Measurements from ENCODE around the gene ZNF69.
"Not testable (repeated sequence)": the region's sequence is repeated elsewhere in the genome, so short reads cannot be mapped to it uniquely, and the experiment has no call there.

ZNF69 gene

DNA sequence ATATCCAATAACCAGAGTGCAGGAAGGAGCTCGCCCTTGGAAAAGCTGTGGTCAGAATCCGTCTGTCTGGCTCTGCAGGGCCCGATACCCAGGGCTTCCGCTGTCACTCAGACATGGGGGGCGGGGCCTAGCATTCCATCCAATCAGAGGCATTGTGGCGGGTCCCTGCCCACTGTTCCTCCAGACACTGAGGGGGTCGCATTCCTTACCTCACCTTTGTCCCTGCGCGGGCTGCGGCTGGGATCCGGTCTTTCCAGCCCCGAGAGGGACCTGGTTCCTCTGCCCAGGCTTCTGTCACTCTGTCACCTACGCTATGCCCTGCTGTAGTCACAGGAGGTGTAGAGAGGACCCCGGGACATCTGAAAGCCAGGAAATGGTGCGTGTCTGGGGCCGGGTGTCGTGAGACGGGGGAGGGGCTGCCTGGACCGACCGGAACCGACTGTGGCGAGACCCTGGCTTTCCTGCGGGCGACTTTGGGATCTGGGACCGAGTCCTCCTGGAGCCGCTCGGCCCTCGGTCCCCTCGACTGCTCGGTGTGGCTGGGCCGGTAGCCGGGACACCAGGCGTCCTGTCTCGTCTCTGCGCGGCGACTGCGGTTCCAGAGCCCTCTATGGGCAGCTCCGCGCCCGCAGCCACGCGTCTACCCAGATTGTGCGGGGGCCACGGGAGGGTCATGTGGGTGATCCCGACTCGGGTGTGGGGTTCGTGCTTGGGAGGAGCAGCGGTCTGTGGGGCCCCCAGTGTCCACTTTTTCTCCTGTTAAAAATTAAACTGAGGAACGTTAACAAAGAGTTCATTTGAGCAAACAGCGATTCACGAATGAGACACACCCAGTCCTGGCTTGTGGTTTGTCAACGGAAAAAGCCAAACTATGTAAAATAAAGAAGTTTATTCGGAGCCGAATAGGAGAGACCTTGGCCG is at the start of gene ZNF69:
TSS of gene ZNF69 (plus strand) at position 172 of the 921 bp plus-strand sequence. CDS start at position 314, 142 bp downstream.
- DNase-seq = peak; percentile 80

DNA sequence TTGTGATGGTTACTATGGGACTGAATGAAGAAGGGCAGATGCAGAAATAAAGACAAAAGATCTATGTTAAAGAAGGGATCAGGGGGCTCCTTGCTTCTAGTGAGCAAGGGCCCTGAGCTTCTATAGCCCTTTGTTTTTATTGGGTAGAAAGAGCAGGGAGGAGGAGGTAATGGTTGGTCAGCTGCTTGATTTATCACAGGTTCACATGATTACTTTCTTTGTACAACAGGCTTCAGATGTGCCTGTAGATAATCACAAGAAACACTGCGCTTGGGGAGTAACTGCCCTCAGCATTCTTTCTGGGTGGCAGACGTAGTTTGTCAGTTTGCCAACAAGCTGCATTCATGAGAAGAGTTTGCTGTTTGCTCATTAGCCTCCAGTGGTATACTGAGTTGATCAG is 43.9 kb upstream of the ZNF69 start:
- no peak for DNase-seq

DNA sequence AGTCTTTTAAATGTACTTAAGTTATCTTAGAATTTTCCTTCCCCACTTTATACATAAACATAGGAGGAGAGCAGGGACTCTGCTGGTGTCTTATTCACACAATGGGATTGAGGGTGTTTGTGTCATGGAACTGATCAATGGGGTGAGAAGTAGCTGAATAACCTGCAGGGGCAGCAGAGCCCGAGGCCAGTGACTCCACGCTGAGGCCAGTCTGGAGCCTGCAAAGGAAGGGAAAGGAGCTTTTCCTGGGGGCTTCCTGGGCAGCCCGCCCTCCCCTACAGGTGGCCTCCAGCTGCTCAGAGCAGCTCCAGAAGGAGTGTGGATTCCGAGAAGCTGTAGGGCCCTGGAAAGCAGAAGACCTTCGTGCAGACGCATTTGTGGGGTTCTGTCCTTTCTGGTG is 40.0 kb upstream of the ZNF69 start:
- DNase-seq = not testable (repeated sequence)

DNA sequence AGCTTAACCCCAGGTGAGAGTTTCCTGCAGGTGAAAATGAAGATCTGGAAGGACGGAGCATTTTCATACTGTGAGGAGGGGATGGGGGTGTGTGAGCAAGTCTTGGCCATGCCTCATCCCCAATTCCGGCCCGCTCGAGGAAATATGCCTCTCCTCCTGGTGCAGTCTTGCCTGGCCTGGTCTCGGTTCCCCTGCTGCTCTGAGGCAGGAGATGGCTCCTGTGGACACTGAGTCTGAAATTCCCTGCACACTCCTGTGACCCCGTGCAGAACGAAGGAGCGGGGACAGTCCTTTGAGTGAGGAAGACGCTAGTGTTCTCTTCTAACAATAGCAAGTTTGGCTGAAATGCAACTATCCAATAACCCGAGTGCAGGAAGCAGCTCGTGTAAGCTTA is 39.4 kb upstream of the ZNF69 start:
- no peak for DNase-seq

DNA sequence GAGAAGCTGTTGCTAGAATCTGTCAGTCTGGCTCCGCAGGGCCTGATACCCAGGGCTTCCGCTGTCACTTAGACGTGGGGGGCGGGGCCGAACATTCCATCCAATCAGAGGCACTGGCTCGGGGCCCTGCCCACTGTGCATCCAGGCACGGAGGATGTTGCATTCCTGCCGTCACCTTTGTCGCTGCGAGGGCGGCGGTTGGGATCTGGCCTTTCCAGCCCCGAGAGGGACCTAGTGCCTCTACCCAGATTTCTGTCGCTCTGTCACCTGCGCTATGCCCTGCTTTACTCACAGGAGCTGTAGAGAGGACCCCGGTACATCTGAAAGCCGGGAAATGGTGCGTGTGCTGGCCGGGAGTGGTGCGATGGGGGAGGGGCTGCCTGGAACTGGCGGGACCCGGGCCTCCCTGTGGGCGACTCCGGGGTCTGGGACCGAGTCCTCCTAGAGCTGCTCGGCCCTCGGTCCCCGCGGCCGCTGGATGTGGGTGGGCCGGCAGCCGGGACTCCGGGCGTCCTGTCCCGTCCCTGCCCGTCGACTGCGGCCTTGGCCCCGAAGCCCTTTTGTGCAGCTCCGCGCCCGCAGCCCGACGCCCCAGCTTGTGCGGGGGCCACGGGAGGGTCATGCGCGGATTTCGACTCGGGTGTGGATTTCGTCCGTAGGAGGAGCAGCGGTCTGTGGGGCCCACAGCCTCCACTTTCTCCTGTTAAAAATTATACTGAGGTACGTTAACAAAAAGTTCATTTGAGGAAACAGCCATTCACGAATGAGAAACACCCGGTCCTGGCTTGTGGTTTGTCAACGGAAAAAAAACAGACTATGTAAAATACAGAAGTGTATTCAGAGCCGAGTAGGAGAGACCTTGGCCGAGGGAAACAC is 38.8 kb upstream of the ZNF69 start, which contains the start of gene ZNF439:
TSS of gene ZNF439 (plus strand) at position 133 of the 876 bp plus-strand sequence. CDS start at position 275, 142 bp downstream.
- peak; percentile 81 for DNase-seq

DNA sequence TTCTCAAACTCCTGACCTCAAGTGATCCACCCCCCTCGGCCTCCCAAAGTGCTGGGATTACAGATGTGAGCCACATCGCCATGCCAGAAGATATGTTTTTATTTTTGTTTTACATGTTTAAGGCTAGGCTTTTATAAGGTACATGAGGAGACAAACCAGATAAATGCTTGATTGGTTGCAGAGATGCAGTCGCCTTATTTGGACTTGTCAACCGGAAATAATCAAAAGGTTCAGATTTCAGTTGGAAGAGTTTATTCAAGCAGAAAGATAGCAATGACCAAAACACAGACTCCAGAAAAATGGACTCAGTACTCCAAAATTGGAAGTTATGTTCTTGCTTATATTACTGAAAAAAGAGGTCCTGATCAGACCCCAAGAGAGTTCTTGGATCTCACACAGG is 37.3 kb upstream of the ZNF69 start:
- DNase-seq = not testable (repeated sequence)

DNA sequence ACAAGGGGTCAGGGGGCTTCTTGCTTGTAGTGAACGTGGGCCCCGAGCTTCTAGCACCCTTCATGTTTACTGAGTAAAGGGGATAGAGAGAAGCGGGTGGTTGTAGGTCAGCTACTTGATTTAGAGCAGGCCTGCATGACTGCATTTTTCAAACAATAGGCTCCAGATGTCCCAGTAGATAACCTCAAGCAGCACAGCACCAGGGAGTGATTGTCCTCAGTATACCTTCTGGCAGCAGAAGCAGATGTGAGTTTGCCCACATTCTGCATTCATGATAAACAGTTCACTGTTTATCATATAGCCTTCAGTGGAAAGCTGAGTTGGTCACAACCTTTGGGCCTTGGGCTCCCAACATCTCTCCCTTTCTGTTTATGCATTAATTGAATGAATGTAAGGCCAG is 34.2 kb upstream of the ZNF69 start:
- DNase-seq = no peak

DNA sequence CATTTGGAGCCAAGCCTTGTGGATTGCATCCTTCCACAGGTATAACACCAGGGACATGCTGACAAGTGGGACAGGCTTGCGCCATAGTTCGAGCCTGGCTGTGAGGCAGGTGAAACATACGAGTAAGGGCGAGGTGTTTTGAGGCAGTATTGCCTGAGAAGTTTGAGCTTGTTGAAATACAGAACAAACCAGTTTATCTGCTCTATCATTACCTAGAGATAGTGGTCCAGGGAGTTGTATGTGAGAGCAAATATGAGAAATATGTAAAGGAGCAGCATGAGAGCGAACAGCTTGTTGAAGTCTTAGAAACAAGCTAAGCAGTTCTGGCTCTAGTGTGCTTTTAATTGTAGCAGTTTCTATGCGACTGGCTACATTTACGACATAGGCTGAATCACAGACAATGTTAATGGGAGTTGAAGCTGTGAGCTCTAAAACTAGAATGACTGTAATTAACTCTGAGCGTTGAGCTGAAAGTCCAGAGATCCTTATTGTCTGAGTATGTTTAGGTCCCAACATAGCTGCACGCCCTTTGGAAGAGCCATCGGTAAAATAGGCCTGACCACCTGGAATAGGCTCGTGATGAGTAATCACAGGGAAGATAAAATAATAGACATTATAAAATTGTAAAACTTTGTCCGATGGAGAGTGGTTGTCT is 30.9 kb upstream of the ZNF69 start:
- DNase-seq = no peak

DNA sequence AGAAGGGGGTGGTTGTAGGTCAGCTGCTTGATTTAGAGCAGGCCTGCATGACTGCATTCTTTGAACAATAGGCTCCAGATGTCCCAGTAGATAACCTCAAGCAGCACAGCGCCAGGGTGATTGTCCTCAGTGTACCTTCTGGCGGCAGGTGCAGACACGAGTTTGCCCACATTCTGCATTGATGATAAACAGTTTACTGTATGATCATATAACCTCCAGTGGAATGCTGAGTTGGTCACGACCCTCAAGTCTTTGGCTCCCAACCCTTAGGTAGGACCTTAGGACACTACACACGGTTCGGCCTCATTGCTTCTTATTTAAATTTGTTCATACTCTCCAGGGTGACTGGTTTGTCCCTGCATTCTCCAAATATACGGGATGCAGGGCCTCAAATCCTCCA is 26.9 kb upstream of the ZNF69 start:
- no peak for DNase-seq

DNA sequence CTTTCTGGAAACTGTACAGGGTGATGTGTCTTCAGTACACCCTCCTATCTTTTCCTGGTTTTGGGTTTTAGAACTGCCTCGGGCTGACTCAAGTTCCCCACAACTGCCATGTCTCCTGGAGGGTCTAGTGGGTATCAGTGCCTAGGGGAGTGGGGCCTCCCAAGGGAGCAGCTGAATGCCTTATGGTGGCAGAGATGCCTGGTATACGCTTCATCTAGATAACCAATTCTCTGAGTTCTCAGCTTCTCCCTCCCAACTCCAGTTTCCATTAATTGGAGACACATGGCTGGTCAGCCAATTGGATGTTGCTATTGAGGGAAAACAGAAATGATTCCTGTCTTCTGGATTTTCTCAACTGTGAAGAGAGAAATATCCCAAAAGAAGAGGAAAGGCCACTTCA is 26.3 kb upstream of the ZNF69 start:
- no peak for DNase-seq

DNA sequence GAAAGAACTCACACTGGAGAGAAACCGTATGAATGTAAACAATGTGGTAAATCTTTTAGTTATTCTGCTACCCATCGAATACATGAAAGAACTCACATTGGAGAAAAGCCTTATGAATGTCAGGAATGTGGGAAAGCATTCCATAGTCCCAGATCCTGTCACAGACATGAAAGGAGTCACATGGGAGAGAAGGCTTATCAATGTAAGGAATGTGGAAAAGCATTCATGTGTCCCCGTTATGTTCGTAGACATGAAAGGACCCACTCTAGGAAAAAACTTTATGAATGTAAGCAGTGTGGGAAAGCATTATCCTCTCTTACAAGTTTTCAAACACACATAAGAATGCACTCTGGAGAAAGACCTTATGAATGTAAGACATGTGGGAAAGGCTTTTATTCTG is 19.8 kb upstream of the ZNF69 start:
- DNase-seq = peak; percentile 13

DNA sequence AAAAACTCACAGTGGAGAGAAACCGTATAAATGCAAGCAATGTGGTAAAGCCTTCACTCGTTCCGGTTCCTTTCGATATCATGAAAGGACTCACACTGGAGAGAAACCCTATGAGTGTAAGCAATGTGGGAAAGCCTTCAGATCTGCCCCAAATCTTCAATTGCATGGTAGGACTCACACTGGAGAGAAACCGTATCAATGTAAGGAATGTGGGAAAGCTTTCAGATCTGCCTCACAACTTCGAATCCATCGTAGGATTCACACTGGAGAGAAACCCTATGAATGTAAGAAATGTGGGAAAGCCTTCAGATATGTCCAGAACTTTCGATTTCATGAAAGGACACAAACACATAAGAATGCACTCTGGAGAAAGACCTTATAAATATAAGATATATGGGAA is 19.4 kb upstream of the ZNF69 start:
- DNase-seq = no peak

DNA sequence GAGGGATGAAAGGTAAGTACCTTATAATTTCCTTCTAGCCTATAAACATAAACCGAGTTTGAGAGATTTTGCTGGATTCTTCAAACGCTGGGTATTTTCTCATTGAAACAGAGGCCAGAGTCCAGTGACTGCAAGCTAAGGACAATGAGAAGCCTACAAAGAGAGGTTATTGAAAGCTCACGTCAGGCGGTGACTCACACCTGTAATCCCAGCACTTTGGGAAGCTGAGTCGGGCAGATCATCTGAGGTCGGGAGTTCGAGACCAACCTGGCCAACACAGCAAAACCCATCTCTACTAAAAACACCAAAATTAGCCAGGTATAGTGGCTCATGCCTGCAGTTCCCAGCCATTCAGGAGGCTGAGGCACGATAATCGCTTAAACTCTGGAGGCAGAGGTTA is 15.0 kb upstream of the ZNF69 start:
- no peak for DNase-seq

DNA sequence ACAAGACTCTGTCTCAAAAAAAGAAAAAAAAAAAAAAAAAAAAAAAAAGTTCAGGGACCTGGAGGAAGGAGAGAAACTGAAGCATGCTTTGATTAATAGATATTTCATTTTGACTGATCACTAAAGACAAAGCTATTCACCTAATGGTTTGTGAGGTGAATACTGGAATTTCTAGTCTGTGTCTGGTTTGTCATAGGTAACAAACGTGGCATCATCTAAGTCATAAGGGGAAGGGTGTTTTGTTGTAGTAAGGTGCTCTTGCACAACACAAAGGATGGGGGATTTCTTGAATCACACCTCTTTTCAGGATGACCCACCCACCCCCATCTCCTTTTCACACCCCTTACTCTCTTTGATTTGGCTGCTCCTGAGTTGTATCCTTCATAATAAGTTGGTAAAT is 13.8 kb upstream of the ZNF69 start:
- no peak for DNase-seq

DNA sequence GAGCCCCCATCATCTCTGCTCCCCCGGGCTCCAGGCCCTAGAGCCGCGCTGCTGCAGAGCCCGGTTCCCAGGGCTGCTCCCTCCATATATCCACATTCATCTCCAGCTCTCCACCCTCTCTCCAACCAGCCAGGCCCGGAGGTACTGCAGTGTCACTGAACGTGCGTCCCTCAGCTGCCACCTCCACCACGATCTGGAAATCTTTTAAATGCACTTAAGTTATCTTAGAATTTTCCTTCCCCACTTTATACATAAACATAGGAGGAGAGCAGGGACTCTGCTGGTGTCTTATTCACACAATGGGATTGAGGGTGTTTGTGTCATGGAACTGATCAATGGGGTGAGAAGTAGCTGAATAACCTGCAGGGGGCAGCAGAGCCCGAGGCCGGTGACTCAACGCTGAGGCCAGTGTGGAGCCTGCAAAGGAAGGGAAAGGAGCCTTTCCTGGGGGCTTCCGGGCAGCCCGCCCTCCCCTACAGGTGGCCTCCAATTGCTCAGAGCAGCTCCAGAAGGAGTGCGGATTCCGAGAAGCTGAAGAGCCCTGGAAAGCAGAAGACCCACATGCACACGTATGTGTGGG is 7.8 kb upstream of the ZNF69 start:
- DNase-seq = peak; percentile 7

DNA sequence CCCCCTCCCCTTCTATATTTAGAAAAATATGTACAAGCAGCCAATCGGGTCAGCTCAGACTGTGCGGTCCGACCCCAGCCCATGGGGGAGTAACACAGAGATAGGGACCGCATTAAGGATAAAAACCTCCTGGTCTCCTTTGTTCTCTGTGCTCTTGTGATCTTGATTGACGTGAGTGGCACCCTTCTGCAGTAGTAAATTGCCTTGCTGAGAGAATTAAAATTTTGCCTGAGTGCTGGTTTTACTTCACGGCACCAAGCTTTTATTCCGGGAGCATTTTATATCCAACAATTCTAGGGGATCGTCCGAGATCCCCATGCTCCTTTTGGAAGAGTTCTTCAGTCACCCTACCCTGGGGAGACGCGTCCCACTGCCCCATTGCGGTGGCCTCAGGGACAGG is 7.0 kb upstream of the ZNF69 start:
- no peak for DNase-seq

DNA sequence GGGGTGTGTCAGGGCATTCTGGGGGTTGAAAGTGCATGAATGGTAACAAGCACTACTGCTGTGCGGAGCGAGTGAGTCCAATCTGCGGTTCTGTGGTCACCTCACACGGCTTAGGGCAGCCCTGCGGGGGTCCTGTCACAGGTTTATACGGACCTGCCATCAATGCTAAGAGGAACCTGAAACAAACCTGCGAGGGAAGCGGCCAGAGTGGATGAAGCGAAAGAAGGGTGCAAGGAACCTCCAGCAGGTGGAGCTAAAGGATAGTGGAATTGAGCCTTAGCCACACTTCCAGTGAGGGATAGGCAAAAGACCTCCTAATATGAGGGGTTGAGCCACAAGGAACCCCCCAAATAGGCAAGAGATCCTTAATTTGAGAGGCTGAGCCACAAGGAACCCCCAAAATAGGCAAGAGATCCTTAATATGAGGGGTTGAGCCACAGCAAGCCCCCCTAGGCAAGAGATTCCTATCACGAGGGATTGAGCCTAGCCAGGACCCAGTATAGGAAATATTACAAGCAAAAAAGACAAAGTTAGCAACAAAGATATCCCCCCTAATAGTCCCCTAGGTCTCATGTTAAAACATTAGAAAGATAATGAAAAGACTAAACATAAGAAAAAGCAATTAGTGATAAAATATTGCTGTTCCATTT is 6.3 kb upstream of the ZNF69 start:
- DNase-seq = peak; percentile 45

DNA sequence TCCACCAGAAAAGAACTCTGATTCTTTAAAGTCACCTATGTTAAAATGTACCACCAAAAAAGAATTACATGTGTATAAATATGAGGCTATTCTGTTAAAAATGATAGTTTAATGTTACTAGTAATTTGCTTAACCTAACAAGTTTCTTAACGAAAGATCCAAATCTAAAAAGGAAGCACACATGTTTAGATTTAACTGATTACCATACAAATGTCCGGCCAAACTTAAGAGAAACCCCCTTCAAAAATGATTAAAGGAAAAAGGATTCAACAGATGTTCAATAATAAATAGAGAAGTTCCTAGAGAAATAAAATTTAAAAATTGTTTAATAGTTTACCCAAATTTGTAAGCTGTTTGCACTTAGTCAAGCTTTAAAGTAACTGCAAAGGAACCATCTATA is 5.0 kb upstream of the ZNF69 start:
- DNase-seq = no peak

DNA sequence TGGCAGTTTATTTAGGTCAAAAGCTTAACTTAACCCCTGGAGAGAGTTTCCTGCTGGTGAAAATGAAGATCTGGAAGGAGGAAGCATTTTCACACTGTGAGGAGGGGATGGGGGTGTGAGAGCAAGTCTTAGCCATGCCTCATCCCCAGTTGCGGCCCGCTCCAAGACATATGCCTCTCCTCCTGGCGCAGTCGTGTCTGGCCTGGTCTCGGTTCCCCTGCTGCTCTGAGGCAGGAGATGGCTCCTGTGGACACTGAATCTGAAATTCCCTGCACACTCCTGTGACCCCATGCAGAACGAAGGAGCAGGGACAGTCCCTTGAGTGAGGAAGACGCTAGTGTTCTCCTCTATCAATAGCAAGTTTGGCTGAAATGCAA is 360 bp upstream of the ZNF69 start:
- DNase-seq = peak; percentile 23

DNA sequence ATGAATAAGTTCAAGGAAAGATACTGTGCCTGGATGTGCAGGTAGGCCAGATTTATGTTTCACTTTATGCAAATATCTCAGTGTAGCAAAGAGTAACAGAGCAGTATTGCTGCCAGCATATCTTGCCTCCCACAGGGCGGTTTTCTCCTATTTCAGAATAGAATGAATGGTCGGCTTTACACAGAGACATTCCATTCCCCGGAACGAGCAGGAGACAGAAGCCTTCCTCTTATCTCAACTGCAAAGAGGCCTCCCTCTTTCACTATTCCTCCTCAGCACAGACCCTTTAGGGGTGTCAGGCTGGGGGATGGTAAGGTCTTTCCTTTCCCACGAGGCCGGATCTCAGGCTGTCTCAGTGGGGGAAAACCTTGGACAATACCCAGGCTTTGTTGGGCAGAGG is 2.3 kb downstream of the ZNF69 start:
- DNase-seq = not testable (repeated sequence)

DNA sequence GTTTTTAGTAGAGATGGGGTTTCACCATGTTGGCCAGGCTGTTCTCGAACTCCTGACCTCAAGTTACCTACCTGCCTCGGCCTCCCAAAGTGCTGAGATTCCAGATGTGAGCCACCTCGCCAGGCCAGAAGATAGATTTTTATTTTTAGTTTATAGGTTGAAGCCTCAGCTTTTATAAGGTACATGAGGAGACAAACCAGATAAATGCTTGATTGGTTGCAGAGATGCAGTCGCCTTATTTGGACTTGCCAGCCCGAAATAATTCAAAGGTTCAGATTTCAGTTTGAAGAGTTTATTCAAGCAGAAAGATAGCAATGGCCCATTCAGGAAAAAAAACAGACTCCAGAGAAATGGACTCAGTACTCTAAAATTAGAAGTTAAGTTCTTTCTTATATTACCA is 3.1 kb downstream of the ZNF69 start:
- no peak for DNase-seq

DNA sequence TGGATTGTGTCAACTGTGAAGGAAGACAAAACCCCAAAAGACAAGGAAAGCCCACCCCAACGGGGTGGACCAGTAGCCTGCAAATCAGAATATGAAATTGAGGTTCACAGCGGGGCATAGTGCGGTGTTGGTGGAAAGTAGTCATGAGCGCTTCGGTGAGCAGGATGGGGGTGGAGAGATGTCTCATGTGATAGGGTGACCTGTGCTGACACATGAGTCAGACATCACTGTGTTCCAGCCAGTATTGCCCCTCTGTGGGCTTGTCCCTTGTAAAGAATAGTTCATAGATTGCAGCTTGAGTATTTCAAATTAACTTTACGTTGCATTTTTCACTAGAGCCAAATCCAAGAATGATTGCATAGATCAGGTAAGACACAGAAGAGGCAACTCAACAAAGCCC is 7.3 kb downstream of the ZNF69 start:
- no peak for DNase-seq

All from fibroblast of skin of right biceps (primary cell).